ENCODE measurements around the gene KNSTRN.

- TF ChIP-seq CTCF (IDR thresholded peaks at IDR 0.05) (peak; percentile 79), EZH2phosphoT487 (IDR thresholded peaks at IDR 0.05) (no peak)
These were observed 14.6 kb upstream of the KNSTRN start for GRCh38 chr15:40367686-40368611.
